ENCODE results near the gene GRIK4. TPM values are rescaled to one million over a fixed set of nuclear protein-coding genes. Genes with fewer than 3 reads are reported as not detected.

Gene GRIK4
- total and polyA plus RNA-seq, 9 of the 15 experiments (the other 6 are each of a cell fraction or from before 2014, with no cell fraction given), result not detected

GRCh38 chr11:120863359-120863758, 351.8 kb downstream of the GRIK4 start:
- 4% methylated on average over 2 of the region's 2 CpGs for WGBS (ENCODE audit: insufficient coverage, low coverage, missing lambda C conversion rate)
- intact Hi-C loops (cut with micrococcal nuclease), result no loop called here
- H3K36me3 ChIP-seq (ENCODE audit: control insufficient read depth, insufficient read depth, low read length), result no peaks in the 10 kb centered on the region
- no peak for TF ChIP-seq NR1H2 (CRISPR knock-in tag; IDR thresholded peaks at IDR 0.05)
- no peak for DNase-seq (ENCODE audit: extremely low read depth in 1 of 4, low spot score in 3 of 4)
- H3K9me3 ChIP-seq (replicated peaks; ENCODE audit: control insufficient read depth, insufficient read depth, low read depth, low read length), result no peaks in the 10 kb centered on the region
- no peak overlapping the region for H2AFZ ChIP-seq (ENCODE audit: low read depth, low read length)
- no peaks in the 10 kb centered on the region for H4K20me1 ChIP-seq (replicated peaks; ENCODE audit: control insufficient read depth, insufficient read depth, low read length)
- H3K4me1 ChIP-seq (replicated peaks in 1 of 2; ENCODE audit: control insufficient read depth in 2 of 2, insufficient read depth in 2 of 2, low read length in 2 of 2), result no peaks in the 10 kb centered on the region
- no peak overlapping the region for H3K4me2 ChIP-seq (ENCODE audit: insufficient read depth, low read length)
- H3K79me2 ChIP-seq (ENCODE audit: control insufficient read depth, insufficient read depth, low read length), result no peaks in the 10 kb centered on the region
- ChIA-PET POLR2A (no interaction called here), CTCF (ENCODE audit: low intra/inter-chr PET ratio) (no interaction called here)
- no TSS peak for BruUV-seq (replicated peaks)
- in situ Hi-C loops (cut with MboI), result no loop called here
- no peak overlapping the region for H3K9ac ChIP-seq (ENCODE audit: insufficient read depth in 1 of 2, low read depth in 2 of 2, low read length in 2 of 2)
- FAIRE-seq, result no peak
- no peaks in the 10 kb centered on the region for H3K9me1 ChIP-seq (ENCODE audit: control insufficient read depth, insufficient read depth, low read length)
- H3K27me3 ChIP-seq (ENCODE audit: control insufficient read depth in 2 of 2, insufficient read depth in 2 of 2, low read length in 2 of 2), result peaks cover 4 to 25% of the 10 kb centered on the region in 2 experiments; a peak in 3 of 5 replicates
- no peak overlapping the region for H3K27ac ChIP-seq (ENCODE audit: extremely low read depth, low read depth, low read length)
- no peak overlapping the region for H3K4me3 ChIP-seq
- no peak for ATAC-seq

- no peak for DNase-seq (ENCODE audit: extremely low read depth in 1 of 4, low spot score in 3 of 4)
- CTCF ChIA-PET (ENCODE audit: low intra/inter-chr PET ratio), result no interaction called here
- no peak for TF ChIP-seq ZNF76 (CRISPR knock-in tag; IDR thresholded peaks at IDR 0.05; ENCODE audit: borderline replicate concordance)
- TF ChIP-seq KDM2B (CRISPR knock-in tag; IDR thresholded peaks at IDR 0.05), result no peak
- no peak for TF ChIP-seq ZNF24 (IDR thresholded peaks at IDR 0.05)
- TF ChIP-seq KAT7 (CRISPR knock-in tag; IDR thresholded peaks at IDR 0.05; ENCODE audit: borderline replicate concordance), result no peak
- no peak for TF ChIP-seq ZNF280B (CRISPR knock-in tag; IDR thresholded peaks at IDR 0.05)
- TF ChIP-seq ZBTB43 (CRISPR knock-in tag; IDR thresholded peaks at IDR 0.05), result no peak
- no peak for TF ChIP-seq YBX1 (IDR thresholded peaks at IDR 0.05)
- no peak for TF ChIP-seq ZNF175 (CRISPR knock-in tag; IDR thresholded peaks at IDR 0.05; ENCODE audit: low read depth)
- TF ChIP-seq HMBOX1 (IDR thresholded peaks at IDR 0.05), result no peak
- Histone ChIP-seq H3K4me2 (ENCODE audit: insufficient read depth, low read length) (no peak overlapping the region), H3K27me3 (ENCODE audit: control insufficient read depth in 2 of 2, insufficient read depth in 2 of 2, low read length in 2 of 2) (peaks cover 4 to 52% of the 10 kb centered on the region in 2 experiments; a peak in 3 of 5 replicates), H3K9me3 (replicated peaks; ENCODE audit: control insufficient read depth, insufficient read depth, low read depth, low read length) (no peaks in the 10 kb centered on the region), H3K79me2 (ENCODE audit: control insufficient read depth, insufficient read depth, low read length) (no peaks in the 10 kb centered on the region), H3K36me3 (ENCODE audit: control insufficient read depth, insufficient read depth, low read length) (no peaks in the 10 kb centered on the region), H3K27ac (ENCODE audit: extremely low read depth, low read depth, low read length) (no peak overlapping the region), H2AFZ (ENCODE audit: low read depth, low read length) (no peak overlapping the region), H3K4me1 (replicated peaks in 1 of 2; ENCODE audit: control insufficient read depth in 2 of 2, insufficient read depth in 2 of 2, low read length in 2 of 2) (no peaks in the 10 kb centered on the region), H4K20me1 (replicated peaks; ENCODE audit: control insufficient read depth, insufficient read depth, low read length) (no peaks in the 10 kb centered on the region; the same call in 1 of the 2 replicates), H3K9ac (ENCODE audit: insufficient read depth in 1 of 2, low read depth in 2 of 2, low read length in 2 of 2) (no peak overlapping the region), H3K4me3 (no peak overlapping the region), H3K9me1 (ENCODE audit: control insufficient read depth, insufficient read depth, low read length) (no peaks in the 10 kb centered on the region)
- BruUV-seq (replicated peaks), result no TSS peak
- POLR2A ChIA-PET, result no interaction called here
- no peak for ATAC-seq
- WGBS (ENCODE audit: insufficient coverage, low coverage, missing lambda C conversion rate), result 1% methylated on average over 8 of the region's 8 CpGs
- FAIRE-seq, result no peak
- intact Hi-C loops (cut with micrococcal nuclease), result no loop called here
- in situ Hi-C loops (cut with MboI), result no loop called here
Observed at GRCh38 chr11:120867024-120867423, 355.5 kb downstream of the GRIK4 start.

All from K562 (cell line).